ENCODE results near the gene STXBP4. TPM values are rescaled to one million over a fixed set of nuclear protein-coding genes. Genes with fewer than 3 reads are reported as not detected.

Gene STXBP4
- total RNA-seq, 3 donors from 2014 or later (not counting 1 experiment from before 2014, with no cell fraction given): 4.9 to 10.3 (median 7.6) TPM

DNA sequence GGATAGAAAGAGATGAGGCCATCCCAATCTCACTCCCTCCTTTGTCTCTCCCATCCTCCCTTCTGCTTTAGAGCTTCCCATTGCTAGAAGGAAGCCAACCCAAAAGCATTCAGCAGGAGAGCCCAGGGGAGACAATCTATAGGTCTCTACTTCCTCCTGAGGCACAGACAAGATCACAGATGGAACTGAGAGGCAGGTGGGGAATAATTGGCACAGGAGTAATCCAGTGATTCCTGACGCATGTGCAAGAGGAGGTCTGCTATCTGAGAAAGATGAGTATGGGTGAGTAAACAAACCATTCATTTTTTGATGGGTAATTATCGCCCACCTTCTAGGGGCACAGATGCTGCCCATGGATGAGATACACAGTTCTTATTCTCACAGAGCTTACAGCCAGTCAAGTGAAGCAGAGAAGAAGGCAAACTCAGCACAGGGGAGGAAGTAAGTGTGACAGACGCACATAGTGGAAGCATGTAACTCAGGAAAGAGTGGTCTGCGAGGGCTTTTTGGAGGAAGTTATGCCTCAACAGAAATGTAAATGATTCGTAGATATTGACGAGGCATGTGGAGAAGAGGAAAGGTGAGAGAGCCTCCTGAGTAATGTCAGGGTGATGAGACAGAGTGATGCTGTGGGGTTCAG lies 207.3 kb downstream of the STXBP4 start:
- Mint-ChIP-seq H3K36me3 (peaks cover 7% of the 10 kb centered on the region), H3K4me1 (no peaks in the 10 kb centered on the region), H3K27me3 (ENCODE audit: low read depth in 2 of 2) (no peaks in the 10 kb centered on the region), H3K9me3 (peaks cover 0 to 4% of the 10 kb centered on the region in 2 donors), H3K4me3 (no peak overlapping the region), H3K27ac (no peak overlapping the region)
- TF ChIP-seq, protein P1, sequence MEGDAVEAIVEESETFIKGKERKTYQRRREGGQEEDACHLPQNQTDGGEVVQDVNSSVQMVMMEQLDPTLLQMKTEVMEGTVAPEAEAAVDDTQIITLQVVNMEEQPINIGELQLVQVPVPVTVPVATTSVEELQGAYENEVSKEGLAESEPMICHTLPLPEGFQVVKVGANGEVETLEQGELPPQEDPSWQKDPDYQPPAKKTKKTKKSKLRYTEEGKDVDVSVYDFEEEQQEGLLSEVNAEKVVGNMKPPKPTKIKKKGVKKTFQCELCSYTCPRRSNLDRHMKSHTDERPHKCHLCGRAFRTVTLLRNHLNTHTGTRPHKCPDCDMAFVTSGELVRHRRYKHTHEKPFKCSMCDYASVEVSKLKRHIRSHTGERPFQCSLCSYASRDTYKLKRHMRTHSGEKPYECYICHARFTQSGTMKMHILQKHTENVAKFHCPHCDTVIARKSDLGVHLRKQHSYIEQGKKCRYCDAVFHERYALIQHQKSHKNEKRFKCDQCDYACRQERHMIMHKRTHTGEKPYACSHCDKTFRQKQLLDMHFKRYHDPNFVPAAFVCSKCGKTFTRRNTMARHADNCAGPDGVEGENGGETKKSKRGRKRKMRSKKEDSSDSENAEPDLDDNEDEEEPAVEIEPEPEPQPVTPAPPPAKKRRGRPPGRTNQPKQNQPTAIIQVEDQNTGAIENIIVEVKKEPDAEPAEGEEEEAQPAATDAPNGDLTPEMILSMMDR (IDR thresholded peaks at IDR 0.05): no peak
- Histone ChIP-seq H3K4me3 (ENCODE audit: low read length) (no peak overlapping the region), H3K9me3 (ENCODE audit: control insufficient read depth, insufficient read depth, low read length) (no peaks in the 10 kb centered on the region), H3K4me1 (ENCODE audit: control insufficient read depth, insufficient read depth, low read length) (no peaks in the 10 kb centered on the region), H3K27me3 (ENCODE audit: control insufficient read depth, insufficient read depth, low read length) (no peaks in the 10 kb centered on the region), H3K36me3 (ENCODE audit: control insufficient read depth, insufficient read depth, low read length) (no peaks in the 10 kb centered on the region), H3K27ac (ENCODE audit: low read length) (no peak overlapping the region)
- intact Hi-C loops (cut with micrococcal nuclease): no loop called here
- DNase-seq (no peak), ATAC-seq (no peak)
- WGBS (ENCODE audit: insufficient coverage): 26% methylated on average over 6 of the region's 6 CpGs

DNA sequence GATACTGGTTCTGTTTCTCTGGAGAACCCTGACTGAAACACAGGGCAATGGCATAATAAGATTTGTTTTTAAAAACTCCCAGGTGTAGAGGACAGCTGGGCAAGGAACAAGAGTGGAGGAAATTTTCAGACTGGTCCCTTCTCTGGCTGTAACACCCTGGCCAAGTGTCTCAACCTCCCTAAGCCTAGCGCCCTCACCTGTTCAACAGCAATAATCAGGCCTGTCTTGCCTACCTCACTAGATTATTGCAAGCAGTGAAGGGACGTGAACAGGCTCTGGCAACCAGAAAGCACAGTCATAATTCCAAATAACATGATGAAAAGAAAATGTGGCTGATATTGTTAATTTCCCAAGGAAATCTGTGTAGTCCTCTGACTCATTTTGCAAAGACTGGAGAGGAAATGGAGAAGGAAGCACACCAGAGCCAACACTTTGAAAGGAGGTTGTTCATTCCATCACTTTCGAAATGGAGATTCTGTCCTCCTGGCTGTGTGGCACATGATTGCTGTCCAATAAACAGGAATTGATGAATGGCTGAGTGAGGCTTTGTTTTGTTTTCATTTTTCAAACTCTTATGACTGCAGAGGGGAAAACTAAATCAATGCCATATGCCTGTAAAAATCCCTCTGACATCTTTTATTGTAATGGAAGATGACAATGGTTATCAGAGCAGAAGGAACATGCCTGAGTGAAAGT lies 208.7 kb downstream of the STXBP4 start:
- intact Hi-C loops (cut with micrococcal nuclease): no loop called here

DNA sequence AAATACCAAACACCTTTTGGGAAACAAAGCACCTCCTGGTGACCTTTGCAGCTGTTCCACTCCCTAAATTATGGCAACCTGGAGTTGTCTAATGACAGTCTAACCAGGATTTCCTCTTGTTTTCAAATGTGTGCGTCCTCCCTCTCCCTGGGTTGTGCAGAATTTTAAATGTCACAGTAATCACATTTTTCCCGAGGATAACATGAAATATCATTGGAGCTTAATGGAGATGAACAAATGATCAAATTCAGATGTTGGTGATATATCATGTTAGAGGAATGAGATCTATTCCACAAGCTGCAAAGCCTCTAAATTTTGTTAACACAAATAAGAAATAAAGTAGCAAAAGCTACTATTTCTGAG lies 209.3 kb downstream of the STXBP4 start:
- ATAC-seq (no peak), DNase-seq (no peak)
- H3K4me1 ChIP-seq (ENCODE audit: control insufficient read depth, insufficient read depth, low read length): no peaks in the 10 kb centered on the region
- 100% methylated on average over 1 of the region's 2 CpGs for WGBS (ENCODE audit: insufficient coverage)
- TF ChIP-seq, protein P1 (IDR thresholded peaks at IDR 0.05): no peak
- H3K36me3 ChIP-seq (ENCODE audit: control insufficient read depth, insufficient read depth, low read length): no peaks in the 10 kb centered on the region
- Mint-ChIP-seq H3K4me1 (no peaks in the 10 kb centered on the region), H3K27me3 (ENCODE audit: low read depth in 2 of 2) (peaks cover 0 to 4% of the 10 kb centered on the region in 2 donors), H3K36me3 (peaks cover 20% of the 10 kb centered on the region), H3K9me3 (peaks cover 2 to 13% of the 10 kb centered on the region in 2 donors), H3K4me3 (no peak overlapping the region), H3K27ac (no peak overlapping the region)
- H3K9me3 ChIP-seq (ENCODE audit: control insufficient read depth, insufficient read depth, low read length): no peaks in the 10 kb centered on the region
- no peaks in the 10 kb centered on the region for H3K27me3 ChIP-seq (ENCODE audit: control insufficient read depth, insufficient read depth, low read length)
- H3K27ac ChIP-seq (ENCODE audit: low read length): no peak overlapping the region
- intact Hi-C loops (cut with micrococcal nuclease): no loop called here
- H3K4me3 ChIP-seq (ENCODE audit: low read length): no peak overlapping the region

More for the DNA sequence above, 208.7 kb downstream of the STXBP4 start:
- Histone ChIP-seq H3K36me3 (ENCODE audit: control insufficient read depth, insufficient read depth, low read length) (no peaks in the 10 kb centered on the region), H3K27ac (ENCODE audit: low read length) (no peak overlapping the region), H3K27me3 (ENCODE audit: control insufficient read depth, insufficient read depth, low read length) (no peaks in the 10 kb centered on the region), H3K4me1 (ENCODE audit: control insufficient read depth, insufficient read depth, low read length) (no peaks in the 10 kb centered on the region), H3K4me3 (ENCODE audit: low read length) (no peak overlapping the region), H3K9me3 (ENCODE audit: control insufficient read depth, insufficient read depth, low read length) (no peaks in the 10 kb centered on the region)
- H3K4me1 Mint-ChIP-seq: no peaks in the 10 kb centered on the region
- no peak overlapping the region for H3K4me3 Mint-ChIP-seq
- no peak for ATAC-seq
- 90% methylated on average over 3 of the region's 3 CpGs for WGBS (ENCODE audit: insufficient coverage)
- peak in 1 of 2 donors; percentile 3 for DNase-seq
- peaks cover 0 to 4% of the 10 kb centered on the region in 2 donors for H3K27me3 Mint-ChIP-seq (ENCODE audit: low read depth in 2 of 2)
- H3K9me3 Mint-ChIP-seq: peaks cover 2 to 8% of the 10 kb centered on the region in 2 donors
- TF ChIP-seq, protein P1 (IDR thresholded peaks at IDR 0.05): no peak
- H3K27ac Mint-ChIP-seq: no peak overlapping the region
- H3K36me3 Mint-ChIP-seq: peaks cover 14% of the 10 kb centered on the region
